HEK293 (cell line): ENCODE results near the gene ANKRD23.
A peak's percentile ranks its signal among the peaks of the same experiment; 100 is the strongest.

Source experiments
- CTCF ChIP-seq: fragments of 450-650 bp; formaldehyde crosslinking; IDR thresholded peaks from 2 replicates; pipeline ENCODE4 v1.5.1; 2016; ENCODE audit warnings: missing biosample characterization, missing genetic modification characterization
- MYNN ChIP-seq: fragments of 450-650 bp; formaldehyde crosslinking; IDR thresholded peaks from 2 replicates; pipeline ENCODE4 v1.5.1; 2016; ENCODE audit warnings: missing biosample characterization, missing genetic modification characterization, borderline replicate concordance
- OSR2 ChIP-seq: fragments of 450-650 bp; formaldehyde crosslinking; IDR thresholded peaks from 2 replicates; pipeline ENCODE4 v1.5.1; 2016; ENCODE audit warnings: missing biosample characterization, missing genetic modification characterization
- PATZ1 ChIP-seq: fragments of 450-650 bp; formaldehyde crosslinking; IDR thresholded peaks from 2 replicates; pipeline ENCODE4 v1.5.1; 2016; ENCODE audit warnings: missing biosample characterization, missing genetic modification characterization
- YY1 ChIP-seq: fragments of 450-650 bp; formaldehyde crosslinking; IDR thresholded peaks from 2 replicates; pipeline ENCODE4 v1.5.1; 2018; ENCODE audit warnings: missing biosample characterization, missing genetic modification characterization
- YY2 ChIP-seq: fragments of 450-650 bp; formaldehyde crosslinking; IDR thresholded peaks from 2 replicates; pipeline ENCODE4 v1.5.1; 2016; ENCODE audit warnings: missing biosample characterization, missing genetic modification characterization
- ZBTB26 ChIP-seq: fragments of 450-650 bp; formaldehyde crosslinking; optimal IDR thresholded peaks from 2 replicates; pipeline ENCODE3; 2016; ENCODE audit warnings: missing biosample characterization, mild to moderate bottlenecking, missing genetic modification characterization
- ZBTB7A ChIP-seq: fragments of 450-650 bp; formaldehyde crosslinking; IDR thresholded peaks from 2 replicates; pipeline ENCODE4 v1.5.1; 2016; ENCODE audit warnings: low read depth, missing biosample characterization, missing genetic modification characterization
- ZNF555 ChIP-seq: fragments of 450-650 bp; formaldehyde crosslinking; conservative IDR thresholded peaks from 2 replicates; pipeline ENCODE4 v1.5.1; 2017; ENCODE audit warnings: missing biosample characterization, mild to moderate bottlenecking, missing genetic modification characterization, inconsistent platforms
- ZNF658 ChIP-seq: fragments of 450-650 bp; formaldehyde crosslinking; IDR thresholded peaks from 2 replicates; pipeline ENCODE4; 2016; ENCODE audit warnings: missing biosample characterization, missing genetic modification characterization
- ZNF76 ChIP-seq: fragments of 450-650 bp; formaldehyde crosslinking; IDR thresholded peaks from 2 replicates; pipeline ENCODE4; 2016; ENCODE audit warnings: low read depth, missing biosample characterization, missing genetic modification characterization, borderline replicate concordance

- TF ChIP-seq MYNN = no peak
- TF ChIP-seq CTCF = no peak
- no peak for TF ChIP-seq YY1
- TF ChIP-seq PATZ1 (tag by site-specific recombination) = peak; percentile 72
- no peak for TF ChIP-seq ZNF555 (tag by site-specific recombination)
- TF ChIP-seq ZNF76 (tag by site-specific recombination) = no peak
- no peak for TF ChIP-seq OSR2 (tag by site-specific recombination)
- TF ChIP-seq YY2 (tag by site-specific recombination) = no peak
- no peak for TF ChIP-seq ZBTB7A
- TF ChIP-seq ZNF658 (tag by site-specific recombination) = no peak
- TF ChIP-seq ZBTB26 (tag by site-specific recombination) = no peak
These were observed 15.4 kb upstream of the ANKRD23 start for GRCh38 chr2:96859099-96859649.
